ENCODE data around the gene SYTL3. TPM values are rescaled to one million over a fixed set of nuclear protein-coding genes. Genes with fewer than 3 reads are reported as not detected.

Gene SYTL3
- total RNA-seq, 1 experiment from 2014 or later: 3.1 TPM

- in situ Hi-C loops (cut with HindIII; ENCODE audit: low sequenced_read_pairs): loop anchor here (25.0 kb wide), 1 partner anchor 197 kb away; no protein-coding TSS in a partner anchor
- DNase-seq (ENCODE audit: low spot score): no peak
Measured at GRCh38 chr6:158764926-158765325, 115.1 kb downstream of the SYTL3 start.

GRCh38 chr6:158765499-158766068, 115.7 kb downstream of the SYTL3 start:
- in situ Hi-C loops (cut with HindIII; ENCODE audit: low sequenced_read_pairs): loop anchor here (25.0 kb wide), 1 partner anchor 197 kb away; no protein-coding TSS in a partner anchor

GRCh38 chr6:158766621-158767455, 117.0 kb downstream of the SYTL3 start:
- DNase-seq (ENCODE audit: low spot score): no peak
- in situ Hi-C loops (cut with HindIII; ENCODE audit: low sequenced_read_pairs): loop anchor here (25.0 kb wide), 1 partner anchor 195 kb away; no protein-coding TSS in a partner anchor

More at GRCh38 chr6:158765499-158766068, 115.7 kb downstream of the SYTL3 start:
- no peak for DNase-seq (ENCODE audit: low spot score)

DNA sequence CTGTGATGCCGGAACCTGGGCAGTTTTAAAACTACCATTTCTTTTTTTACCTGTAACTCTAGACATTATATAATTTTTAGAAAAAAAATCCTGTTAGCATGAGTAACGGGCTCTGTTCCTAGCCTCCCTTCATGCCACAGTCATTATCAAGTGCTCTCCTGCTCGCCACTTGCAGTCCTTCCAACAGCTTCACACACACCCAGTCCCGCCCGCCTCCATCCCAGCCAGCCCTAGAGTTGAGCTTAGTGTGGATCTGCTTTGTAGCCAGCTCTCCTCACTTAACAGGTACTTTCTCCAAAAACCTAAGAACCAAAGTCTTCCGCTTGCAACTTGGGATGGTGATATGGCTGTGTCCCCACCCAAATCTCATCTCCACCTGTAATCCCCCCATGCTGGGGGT, 117.9 kb downstream of the SYTL3 start:
- in situ Hi-C loops (cut with HindIII; ENCODE audit: low sequenced_read_pairs): loop anchor here (25.0 kb wide), 1 partner anchor 195 kb away; no protein-coding TSS in a partner anchor
- no peak for DNase-seq (ENCODE audit: low spot score)

- in situ Hi-C loops (cut with HindIII; ENCODE audit: low sequenced_read_pairs): loop anchor here (25.0 kb wide), 1 partner anchor 194 kb away; no protein-coding TSS in a partner anchor
Measured at GRCh38 chr6:158768436-158768835, 118.6 kb downstream of the SYTL3 start.

DNA sequence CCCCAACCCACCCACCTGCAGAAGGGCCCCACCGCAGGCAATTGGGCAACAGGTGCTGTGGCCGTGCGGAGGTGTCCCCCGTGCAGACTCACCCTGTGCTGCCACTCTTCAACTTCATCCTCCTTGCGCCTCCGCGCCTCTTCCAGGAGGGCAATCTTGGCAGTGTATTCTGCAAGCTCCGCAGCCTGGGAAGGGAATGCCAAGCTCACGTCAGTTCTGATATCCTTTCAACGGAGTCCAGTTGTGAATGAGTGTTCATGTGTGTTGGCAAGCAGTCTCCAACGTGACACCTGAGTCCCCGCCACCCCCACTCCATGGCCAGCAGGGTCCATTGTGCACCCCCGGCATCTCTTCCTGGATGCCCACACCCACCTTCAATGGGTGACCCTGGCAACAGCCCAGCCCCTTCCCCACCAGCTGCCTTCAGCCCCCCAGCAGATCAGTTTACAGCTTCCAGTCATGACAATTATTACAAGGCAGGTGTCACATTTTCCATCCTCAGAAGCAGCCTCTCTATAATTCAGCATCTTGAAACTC, 119.4 kb downstream of the SYTL3 start:
- DNase-seq (ENCODE audit: low spot score): peak; percentile 23
- in situ Hi-C loops (cut with HindIII; ENCODE audit: low sequenced_read_pairs): loop anchor here (25.0 kb wide), 1 partner anchor 193 kb away; no protein-coding TSS in a partner anchor

More at GRCh38 chr6:158768436-158768835, 118.6 kb downstream of the SYTL3 start:
- DNase-seq (ENCODE audit: low spot score): no peak

DNA sequence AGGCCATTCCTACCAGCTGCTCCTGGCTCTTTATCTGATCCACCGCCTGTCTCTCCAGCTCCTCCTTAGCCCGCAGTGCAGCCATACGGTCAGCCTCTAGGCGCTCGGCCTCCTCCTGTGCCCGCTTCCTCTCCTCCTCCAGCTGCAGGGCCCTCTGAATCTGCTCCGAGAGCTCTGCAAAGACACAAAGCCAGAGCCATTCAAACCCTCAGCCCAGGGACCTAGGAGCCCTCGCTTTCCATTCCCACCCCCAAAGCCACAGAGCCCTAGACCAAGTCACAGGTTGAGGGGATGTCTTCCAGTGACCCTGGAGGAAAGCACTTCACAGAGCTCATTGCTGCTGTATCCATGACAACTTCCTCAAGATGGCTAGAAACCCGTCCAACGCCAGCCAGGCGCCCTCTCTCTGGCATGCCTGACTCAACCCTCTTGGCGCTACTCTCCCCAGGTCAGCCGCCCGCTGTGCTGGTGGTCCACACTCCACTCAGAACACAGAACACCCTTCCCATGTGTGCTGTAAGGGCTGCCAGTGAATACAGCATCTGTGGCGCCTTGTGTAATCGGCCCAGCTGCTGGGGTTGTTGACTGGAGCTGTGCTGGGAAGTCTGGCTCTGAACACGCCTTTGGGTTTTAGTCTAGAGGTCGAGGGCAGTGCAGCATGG, 120.0 kb downstream of the SYTL3 start:
- in situ Hi-C loops (cut with HindIII; ENCODE audit: low sequenced_read_pairs): loop anchor here (25.0 kb wide), 1 partner anchor 192 kb away; no protein-coding TSS in a partner anchor

GRCh38 chr6:158770533-158771330, 120.9 kb downstream of the SYTL3 start:
- DNase-seq (ENCODE audit: low spot score): no peak
- in situ Hi-C loops (cut with HindIII; ENCODE audit: low sequenced_read_pairs): loop anchor here (25.0 kb wide), 1 partner anchor 192 kb away; no protein-coding TSS in a partner anchor

More for the DNA sequence above, 120.0 kb downstream of the SYTL3 start:
- peak; percentile 51 for DNase-seq (ENCODE audit: low spot score)

DNA sequence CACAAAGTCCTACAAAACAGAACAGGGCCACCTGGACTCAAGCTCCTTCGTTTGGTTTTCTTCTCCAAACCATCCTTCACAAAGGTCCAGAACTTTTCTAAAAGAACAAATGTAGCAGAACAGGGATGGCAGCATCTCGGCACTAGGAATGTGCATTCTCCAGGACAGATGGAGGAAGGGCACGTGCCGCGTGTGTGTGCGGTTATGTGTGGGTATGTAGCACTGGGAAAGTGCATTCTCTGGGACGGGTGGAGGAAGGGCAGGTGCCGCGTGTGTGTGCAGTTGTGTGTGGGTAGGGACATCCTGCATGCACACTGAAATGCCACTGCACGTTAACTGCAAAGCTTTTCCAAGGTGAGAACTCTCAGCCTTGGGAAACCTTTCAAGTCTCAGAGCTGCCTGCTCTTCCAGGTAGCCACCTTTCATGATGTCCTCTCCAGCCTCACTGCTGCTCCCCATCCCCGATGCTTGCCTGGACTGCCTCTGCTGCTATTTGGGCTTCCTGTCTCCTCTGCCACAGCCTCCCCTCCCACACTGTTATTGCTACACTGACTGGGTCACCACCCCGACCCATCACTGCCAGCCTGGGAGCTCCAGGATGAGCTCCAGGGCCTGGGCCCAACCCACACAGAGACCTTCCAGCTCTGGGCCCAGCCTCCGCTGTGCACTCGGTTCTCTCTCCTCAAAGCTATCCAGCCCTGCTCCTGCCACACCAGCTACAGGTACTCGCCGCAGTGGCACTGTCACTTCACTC, 121.7 kb downstream of the SYTL3 start:
- no peak for DNase-seq (ENCODE audit: low spot score)
- in situ Hi-C loops (cut with HindIII; ENCODE audit: low sequenced_read_pairs): loop anchor here (25.0 kb wide), 1 partner anchor 191 kb away; no protein-coding TSS in a partner anchor

- no peak for DNase-seq (ENCODE audit: low spot score)
- in situ Hi-C loops (cut with HindIII; ENCODE audit: low sequenced_read_pairs): loop anchor here (25.0 kb wide), 1 partner anchor 190 kb away; no protein-coding TSS in a partner anchor
Measured at GRCh38 chr6:158772172-158772571, 122.3 kb downstream of the SYTL3 start.

- DNase-seq (ENCODE audit: low spot score): no peak
- in situ Hi-C loops (cut with HindIII; ENCODE audit: low sequenced_read_pairs): loop anchor here (25.0 kb wide), 1 partner anchor 189 kb away; no protein-coding TSS in a partner anchor
Measured at GRCh38 chr6:158772851-158773371, 123.1 kb downstream of the SYTL3 start.

- DNase-seq (ENCODE audit: low spot score): no peak
- in situ Hi-C loops (cut with HindIII; ENCODE audit: low sequenced_read_pairs): loop anchor here (25.0 kb wide), 1 partner anchor 188 kb away; no protein-coding TSS in a partner anchor
Measured at GRCh38 chr6:158773581-158774449, 124.0 kb downstream of the SYTL3 start.

DNA sequence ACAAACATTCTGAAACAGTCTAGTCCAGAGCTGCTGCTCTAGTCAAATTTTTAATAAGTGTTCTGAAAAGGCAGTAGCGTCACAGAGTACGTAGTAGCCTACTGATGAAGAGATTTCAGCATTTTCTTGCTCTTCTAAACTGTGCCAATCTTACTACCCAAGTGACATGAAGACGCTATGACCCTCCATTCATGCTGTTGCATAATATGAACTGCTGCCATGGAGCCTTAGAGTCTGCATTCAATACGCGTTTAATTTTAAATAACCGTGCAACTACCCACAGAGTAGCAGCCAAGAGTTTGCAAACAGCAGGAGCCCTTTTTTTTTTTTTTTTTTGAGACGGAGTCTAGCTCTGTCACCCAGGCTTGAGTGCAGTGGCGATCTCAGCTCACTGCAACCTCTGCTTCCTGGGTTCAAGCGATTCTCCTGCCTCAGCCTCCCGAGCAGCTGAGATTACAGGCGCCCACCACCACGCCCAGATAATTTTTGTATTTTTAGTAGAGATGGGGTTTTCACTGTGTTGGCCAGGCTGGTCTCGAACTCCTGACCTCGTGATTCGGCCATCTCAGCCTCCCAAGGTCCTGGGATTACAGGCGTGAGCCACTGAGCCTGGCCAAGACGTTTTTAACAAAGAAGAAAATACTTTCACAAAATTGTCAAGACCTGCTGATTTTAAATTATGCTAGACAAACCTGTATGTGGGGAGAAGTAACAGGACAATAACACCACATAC, 125.0 kb downstream of the SYTL3 start:
- peak; percentile 18 for DNase-seq (ENCODE audit: low spot score)
- in situ Hi-C loops (cut with HindIII; ENCODE audit: low sequenced_read_pairs): loop anchor here (25.0 kb wide), 1 partner anchor 187 kb away; no protein-coding TSS in a partner anchor

GRCh38 chr6:158775832-158776231, 126.0 kb downstream of the SYTL3 start:
- in situ Hi-C loops (cut with HindIII; ENCODE audit: low sequenced_read_pairs): no loop called here
- no peak for DNase-seq (ENCODE audit: low spot score)

DNA sequence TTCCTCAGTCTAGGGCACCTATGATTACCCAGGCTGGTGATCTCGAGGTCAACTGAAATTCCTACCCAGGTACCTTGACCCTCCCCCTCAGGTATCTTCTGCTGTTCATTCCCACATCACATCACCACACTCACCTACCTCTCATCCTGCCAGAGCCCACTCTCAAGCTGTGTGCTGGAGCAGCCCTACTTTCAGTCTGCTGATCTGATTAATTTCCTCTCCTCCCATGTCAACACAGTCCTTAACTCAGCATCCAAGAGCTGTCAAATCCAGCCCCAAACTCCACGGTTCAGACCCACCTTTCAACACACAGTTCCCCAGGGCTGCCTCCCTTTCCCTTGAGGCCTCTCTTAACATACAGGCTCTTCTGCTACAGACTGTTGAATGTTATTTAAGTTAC, 126.9 kb downstream of the SYTL3 start:
- in situ Hi-C loops (cut with HindIII; ENCODE audit: low sequenced_read_pairs): no loop called here
- DNase-seq (ENCODE audit: low spot score): no peak

DNA sequence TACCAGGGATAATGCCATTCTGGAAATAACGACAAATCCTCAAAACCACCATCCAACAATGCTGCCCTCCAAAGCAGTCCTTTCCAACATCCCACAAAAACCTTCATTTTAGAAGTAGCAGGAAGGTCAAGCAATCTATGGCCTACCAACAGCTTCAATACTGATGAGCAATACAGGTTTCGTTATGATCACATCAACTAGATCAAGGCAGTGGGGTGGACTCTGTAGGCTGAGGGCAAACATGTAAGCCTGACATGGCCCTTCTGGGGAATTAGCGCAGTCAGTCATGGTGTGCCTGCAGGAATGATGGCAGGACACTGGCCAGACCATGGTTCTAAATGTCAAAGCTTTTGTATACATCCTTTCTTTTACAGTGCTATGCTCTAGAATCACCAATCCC, 127.7 kb downstream of the SYTL3 start:
- no peak for DNase-seq (ENCODE audit: low spot score)
- in situ Hi-C loops (cut with HindIII; ENCODE audit: low sequenced_read_pairs): no loop called here
